ENCODE measurements around the gene ARHGAP15.

- TF ChIP-seq CTCF (IDR thresholded peaks at IDR 0.05; ENCODE audit: low read length) (no peak), EZH2 (optimal IDR thresholded peaks at IDR 0.05; ENCODE audit: low read depth, low read length) (no peak), EZH2phosphoT487 (IDR thresholded peaks at IDR 0.05; ENCODE audit: low read length) (no peak)
Measured at GRCh38 chr2:143182649-143183048, 53.4 kb downstream of the ARHGAP15 start.

Measured in MM.1S (cell line).